GM12801 (cell line): ENCODE measurements around the gene ADORA2A.

Experiments
- TF ChIP-seq, protein P1 (sequence below): IDR thresholded peaks from one replicate; pipeline ENCODE4 v1.5.1; 2011; ENCODE audit warnings: control low read depth; ENCODE audit not compliant: insufficient read length; ENCODE audit errors: extremely low read depth

Gene ADORA2A

DNA sequence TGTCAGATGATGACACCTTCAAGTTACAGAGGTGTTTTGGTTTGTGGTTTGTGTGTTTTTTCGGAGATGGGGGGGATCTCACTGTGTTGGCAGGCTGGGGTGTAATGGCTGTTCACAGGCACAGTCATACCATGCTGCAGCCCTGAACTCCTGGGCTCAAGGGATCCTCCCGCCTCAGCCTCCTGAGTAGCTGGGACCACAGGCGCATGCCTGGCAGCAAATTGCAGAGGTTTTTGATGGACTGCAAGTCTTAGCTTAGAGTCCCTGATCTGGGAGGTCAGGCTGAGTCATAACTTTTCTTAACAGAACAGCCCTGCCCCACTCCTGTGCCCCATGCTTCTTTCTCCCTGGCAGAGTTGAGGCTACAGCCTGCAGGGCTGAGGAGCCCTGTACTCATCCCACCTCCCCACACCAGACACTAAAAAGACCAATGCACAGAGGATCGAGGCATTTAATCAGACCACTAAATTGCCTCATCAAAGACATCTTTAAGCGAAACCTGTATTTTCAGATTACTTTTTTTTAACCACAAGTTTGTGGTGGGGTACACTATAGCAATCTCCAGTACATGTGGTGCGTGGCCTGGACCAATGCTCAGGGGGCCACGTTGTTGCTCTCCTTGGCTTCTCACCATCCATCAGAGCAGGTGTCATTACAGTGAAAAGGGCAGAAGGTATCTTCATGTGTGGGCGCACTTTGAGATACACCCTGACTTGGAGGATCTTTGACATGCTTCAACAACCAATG lies 17.1 kb upstream of the ADORA2A start:
- TF ChIP-seq, protein P1, sequence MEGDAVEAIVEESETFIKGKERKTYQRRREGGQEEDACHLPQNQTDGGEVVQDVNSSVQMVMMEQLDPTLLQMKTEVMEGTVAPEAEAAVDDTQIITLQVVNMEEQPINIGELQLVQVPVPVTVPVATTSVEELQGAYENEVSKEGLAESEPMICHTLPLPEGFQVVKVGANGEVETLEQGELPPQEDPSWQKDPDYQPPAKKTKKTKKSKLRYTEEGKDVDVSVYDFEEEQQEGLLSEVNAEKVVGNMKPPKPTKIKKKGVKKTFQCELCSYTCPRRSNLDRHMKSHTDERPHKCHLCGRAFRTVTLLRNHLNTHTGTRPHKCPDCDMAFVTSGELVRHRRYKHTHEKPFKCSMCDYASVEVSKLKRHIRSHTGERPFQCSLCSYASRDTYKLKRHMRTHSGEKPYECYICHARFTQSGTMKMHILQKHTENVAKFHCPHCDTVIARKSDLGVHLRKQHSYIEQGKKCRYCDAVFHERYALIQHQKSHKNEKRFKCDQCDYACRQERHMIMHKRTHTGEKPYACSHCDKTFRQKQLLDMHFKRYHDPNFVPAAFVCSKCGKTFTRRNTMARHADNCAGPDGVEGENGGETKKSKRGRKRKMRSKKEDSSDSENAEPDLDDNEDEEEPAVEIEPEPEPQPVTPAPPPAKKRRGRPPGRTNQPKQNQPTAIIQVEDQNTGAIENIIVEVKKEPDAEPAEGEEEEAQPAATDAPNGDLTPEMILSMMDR, result no peak

DNA sequence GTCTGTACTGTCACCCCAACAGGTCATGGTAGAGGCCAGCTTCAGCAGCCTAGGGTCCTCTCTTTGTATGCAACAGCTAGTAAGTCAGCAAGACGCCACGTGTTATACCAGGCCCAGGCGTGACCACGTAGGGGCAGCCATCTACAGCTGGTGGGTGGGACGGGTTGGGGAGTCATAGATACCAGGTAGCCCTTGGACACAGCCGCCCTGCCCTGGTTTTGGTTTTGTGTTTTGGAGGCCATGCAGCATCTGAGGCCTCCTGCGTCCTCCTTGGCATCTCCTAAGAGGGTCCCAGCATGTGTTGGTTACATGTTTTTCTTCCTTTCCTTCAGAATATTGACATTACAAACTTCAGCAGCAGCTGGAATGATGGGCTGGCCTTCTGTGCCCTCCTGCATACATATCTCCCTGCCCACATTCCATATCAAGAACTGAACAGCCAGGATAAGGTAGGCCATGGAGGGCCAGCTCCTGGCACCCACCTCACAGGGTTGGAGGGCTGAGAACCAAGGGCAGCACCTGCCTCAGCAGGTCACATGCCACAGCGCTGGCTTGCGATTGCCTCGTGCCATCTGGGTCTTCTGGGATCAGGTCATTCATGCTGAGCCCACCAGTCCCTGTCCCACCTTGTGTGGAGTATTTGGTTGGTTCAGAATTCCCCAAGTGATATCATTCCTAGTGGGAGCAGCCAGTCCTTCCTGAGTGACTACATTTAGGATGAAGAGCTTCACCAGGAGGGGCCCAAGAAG lies 16.0 kb upstream of the ADORA2A start:
- TF ChIP-seq, protein P1, result no peak

DNA sequence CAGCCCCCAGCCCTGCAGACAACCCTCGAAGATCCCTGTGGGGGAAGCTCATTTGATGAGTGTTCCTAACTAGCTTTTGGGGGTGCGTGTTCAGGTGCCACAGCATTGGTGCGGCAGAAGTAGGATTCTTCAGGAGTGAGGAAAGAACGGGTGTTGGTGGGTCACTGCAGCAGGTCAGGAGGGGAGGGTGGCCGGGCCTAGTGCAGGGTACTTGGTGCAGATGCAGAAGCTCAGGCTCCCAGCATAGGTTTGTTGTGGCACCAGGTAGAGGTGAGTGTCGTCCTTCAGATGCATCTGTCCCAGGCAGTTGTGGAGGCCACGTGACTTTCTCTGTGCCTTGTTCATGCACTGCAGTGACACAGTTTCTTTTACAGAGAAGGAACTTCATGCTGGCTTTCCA lies 15.1 kb upstream of the ADORA2A start:
- TF ChIP-seq, protein P1, result no peak

DNA sequence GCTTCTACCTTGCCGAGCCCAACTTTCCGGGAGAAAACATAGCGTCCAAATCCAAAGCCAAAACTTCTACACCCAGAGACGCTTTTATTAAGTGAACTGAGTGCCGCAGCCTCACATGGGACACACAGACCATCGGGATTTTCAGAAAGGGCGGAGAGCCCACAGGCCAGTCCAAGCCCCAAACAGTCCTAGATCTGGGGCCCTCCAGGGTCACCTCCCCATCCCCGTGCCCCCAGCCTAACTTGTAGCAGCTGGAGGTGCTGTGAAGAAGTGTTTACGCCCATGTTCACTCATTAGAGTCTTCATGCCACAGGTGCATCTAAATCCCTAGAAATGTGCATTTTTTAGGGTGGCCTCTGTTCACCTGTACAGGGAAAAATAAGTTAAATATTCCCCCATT lies 14.1 kb upstream of the ADORA2A start:
- TF ChIP-seq, protein P1, result no peak

DNA sequence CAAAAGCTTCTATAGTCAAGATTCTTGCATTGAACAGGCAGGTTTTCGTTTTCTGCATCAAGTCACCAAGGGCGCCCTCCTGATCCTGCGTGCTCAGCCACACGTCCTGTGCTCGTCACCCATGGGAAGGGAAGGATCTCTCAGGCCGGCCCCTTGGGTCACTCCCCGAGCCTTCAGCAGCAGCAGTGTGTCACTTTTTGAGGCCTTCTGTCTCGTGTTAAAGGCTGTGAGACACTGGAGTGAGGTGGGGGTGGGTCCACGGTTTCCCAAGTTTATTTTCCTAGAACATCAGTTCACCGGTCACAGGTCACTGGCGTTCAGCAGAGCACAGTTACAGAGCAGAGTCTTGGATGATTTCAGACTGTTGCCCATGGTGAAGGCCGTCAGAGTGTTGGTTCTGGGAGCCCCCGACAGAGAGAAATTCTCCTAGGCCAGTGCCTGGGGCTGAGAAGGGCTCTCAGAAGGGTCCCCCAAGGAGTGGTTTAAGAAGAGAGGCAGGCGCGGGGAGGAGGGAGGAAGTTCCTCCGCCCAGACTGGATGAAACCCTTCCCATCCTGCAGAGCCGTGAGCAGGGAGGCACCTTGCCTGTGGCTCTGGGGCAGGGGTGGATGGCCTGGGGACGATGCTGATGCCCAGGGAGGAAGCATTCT lies 13.5 kb upstream of the ADORA2A start:
- TF ChIP-seq, protein P1, result no peak

DNA sequence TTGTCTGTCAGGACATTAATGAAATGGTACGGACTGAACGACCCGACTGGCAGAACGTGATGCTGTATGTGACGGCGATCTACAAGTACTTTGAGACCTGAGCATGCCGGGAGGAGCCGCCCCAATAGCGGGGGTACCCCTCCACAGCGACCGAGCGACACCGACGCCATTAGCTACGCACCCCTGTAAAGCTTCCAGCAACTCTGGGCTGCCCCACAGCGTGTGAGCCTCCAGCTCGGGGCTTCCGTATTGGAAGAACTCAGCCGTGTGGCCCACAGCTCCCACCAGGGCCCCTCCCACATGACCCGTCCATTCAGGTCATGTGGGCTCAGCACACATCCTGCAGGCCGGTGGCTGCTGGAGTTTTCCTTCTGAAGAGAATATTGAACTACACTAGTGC lies 12.9 kb upstream of the ADORA2A start:
- TF ChIP-seq, protein P1, result no peak
